ENCODE measurements around the gene FGF19.

GRCh38 chr11:69697861-69698260 lies 6.0 kb downstream of the FGF19 start:
- TF ChIP-seq EP300 (IDR thresholded peaks at IDR 0.05; ENCODE audit: borderline replicate concordance), result no peak
- no peak for TF ChIP-seq NFIC (IDR thresholded peaks at IDR 0.05)
- TF ChIP-seq RAD21 (IDR thresholded peaks at IDR 0.05; ENCODE audit: low read depth), result no peak
- TF ChIP-seq TEAD4 (IDR thresholded peaks at IDR 0.05), result no peak
- no peak for TF ChIP-seq FOXM1 (IDR thresholded peaks at IDR 0.05; ENCODE audit: borderline replicate concordance, low read depth)
- TF ChIP-seq USF1 (IDR thresholded peaks at IDR 0.05), result no peak
- no peak for TF ChIP-seq REST (IDR thresholded peaks at IDR 0.05; ENCODE audit: low read depth)
- no peak for TF ChIP-seq YY1 (IDR thresholded peaks at IDR 0.05; ENCODE audit: low read depth)
- TF ChIP-seq EGR1 (IDR thresholded peaks at IDR 0.05), result no peak
- TF ChIP-seq CEBPB (IDR thresholded peaks at IDR 0.05), result no peak
- TF ChIP-seq TAF1 (IDR thresholded peaks at IDR 0.05; ENCODE audit: low read depth), result no peak
- TF ChIP-seq CREB1 (IDR thresholded peaks at IDR 0.05; ENCODE audit: low read depth), result no peak
- TF ChIP-seq TCF12 (IDR thresholded peaks at IDR 0.05; ENCODE audit: low read depth), result no peak
- TF ChIP-seq MAX (IDR thresholded peaks at IDR 0.05), result no peak

Measured in Ishikawa (cell line).